NCI-H2227 (cell line): ENCODE measurements around the gene HOXA7.

Source experiments
- DNase-seq: peaks from one replicate; lab custom pipeline; 2025; ENCODE audit not compliant: unreplicated experiment; lab: John Stamatoyannopoulos, UW

Gene HOXA7

GRCh38 chr7:27148031-27148755 lies 8.3 kb downstream of the HOXA7 start:
- DNase-seq = no peak

- no peak for DNase-seq
These were observed 9.1 kb downstream of the HOXA7 start, which contains the start of gene HOXA6 for GRCh38 chr7:27147199-27148030. Gene HOXA6 (minus strand): TSS chr7:27147774. CDS start chr7:27147749, 25 bp downstream.

GRCh38 chr7:27146491-27147198 lies 9.8 kb downstream of the HOXA7 start:
- DNase-seq = no peak

GRCh38 chr7:27145914-27146412 lies 10.5 kb downstream of the HOXA7 start:
- no peak for DNase-seq

GRCh38 chr7:27145165-27145913 lies 11.1 kb downstream of the HOXA7 start:
- DNase-seq = no peak

GRCh38 chr7:27144781-27145164 lies 11.7 kb downstream of the HOXA7 start:
- no peak for DNase-seq

- DNase-seq = no peak
These were observed 12.3 kb downstream of the HOXA7 start for GRCh38 chr7:27143950-27144780.

GRCh38 chr7:27143023-27143949 lies 13.2 kb downstream of the HOXA7 start, which contains the start of gene HOXA5:
Gene HOXA5 (minus strand): TSS chr7:27143681. CDS start chr7:27143607, 74 bp downstream.
- DNase-seq = peak; percentile 76

GRCh38 chr7:27142580-27143022 lies 13.9 kb downstream of the HOXA7 start:
- no peak for DNase-seq

- DNase-seq = no peak
These were observed 14.4 kb downstream of the HOXA7 start for GRCh38 chr7:27141923-27142579.

GRCh38 chr7:27141137-27141922 lies 15.1 kb downstream of the HOXA7 start:
- DNase-seq = no peak

GRCh38 chr7:27140126-27140857 lies 16.2 kb downstream of the HOXA7 start:
- no peak for DNase-seq

GRCh38 chr7:27139334-27140125 lies 16.9 kb downstream of the HOXA7 start:
- no peak for DNase-seq

GRCh38 chr7:27138985-27139333 lies 17.5 kb downstream of the HOXA7 start:
- no peak for DNase-seq

- no peak for DNase-seq
These were observed 18.0 kb downstream of the HOXA7 start for GRCh38 chr7:27138472-27138871.
